HepG2 (cell line): ENCODE results near the gene LYPD6. TPM values are rescaled to one million over a fixed set of nuclear protein-coding genes. Genes with fewer than 3 reads are reported as not detected.

Source experiments
- ATAC-seq: fragments of 200-7000 bp; cut with Tn5 transposase; 3 replicates; pipeline ENCODE4 v1.9.1; 2020; ENCODE audit warnings: mild to moderate bottlenecking, moderate library complexity
- BruUV-seq: library from RNA; stranded (reverse); fragments of 400-500 nt; replicated peaks from 2 replicates; lab custom pipeline; 2021; lab: Mats Ljungman, UMichigan
- CTCF ChIA-PET: fragments of 300-600 bp; formaldehyde crosslinking; extraction: SDS; loops from one replicate; lab custom pipeline; 2021; ENCODE audit warnings: low total read pairs, inconsistent platforms, low intra/inter-chr PET ratio; lab: Yijun Ruan, JAX
- POLR2A ChIA-PET: fragments of 350-600 bp; sonication (Branson Sonifier 250); formaldehyde crosslinking; loops from one replicate; lab custom pipeline; 2020; ENCODE audit warnings: antibody characterized with exemption, inconsistent platforms; lab: Yijun Ruan, JAX
- DNase-seq: peaks from one replicate; pipeline ENCODE4 v3.0.0-alpha.2; 2015; ENCODE audit warnings: low spot score
- FAIRE-seq: peaks from 3 replicates; lab custom pipeline; 2011; peaks lifted over from hg19 to GRCh38; lab: Jason Lieb, UNC
- H2AFZ ChIP-seq: one replicate; pipeline ENCODE4 v1.6.1; 2011; ENCODE audit warnings: low read length, inconsistent platforms
- H3K27ac ChIP-seq: fragments of 300-600 bp; 3 replicates; pipeline ENCODE4 v1.8.0; 2011; ENCODE audit warnings: mixed run types, mild to moderate bottlenecking, mixed read lengths, low read length, inconsistent platforms; ENCODE audit not compliant: insufficient read depth; ENCODE audit errors: extremely low read length
- H3K27me3 ChIP-seq, 2 experiments: fragments of 200-600 bp in 1 of 2; 2 replicates in 1 of 2; 3 replicates in 1 of 2; pipeline versions ENCODE4 v1.6.0 to v1.8.0; 2011; ENCODE audit warnings: low read length in 2 of 2, mild to moderate bottlenecking in 2 of 2, moderate library complexity in 2 of 2, inconsistent platforms in 1 of 2; ENCODE audit not compliant: insufficient read depth in 2 of 2, control insufficient read depth in 1 of 2
- H3K36me3 ChIP-seq, 2 experiments: fragments of 200-600 bp in 1 of 2; replicated peaks in 1 of 2; 2 replicates in 1 of 2; 3 replicates in 1 of 2; pipeline versions ENCODE4 v1.5.1 to v1.8.0; 2011; ENCODE audit warnings: low read length in 2 of 2, inconsistent platforms in 1 of 2; ENCODE audit not compliant: insufficient read depth in 2 of 2, control insufficient read depth in 1 of 2
- H3K4me1 ChIP-seq: 2 replicates; pipeline ENCODE4 v1.5.1; 2012; ENCODE audit warnings: low read length, inconsistent platforms; ENCODE audit not compliant: insufficient read depth
- H3K4me2 ChIP-seq: 2 replicates; pipeline ENCODE4 v1.6.0; 2011; ENCODE audit warnings: low read depth, low read length, inconsistent platforms
- H3K4me3 ChIP-seq, 3 experiments: fragments of 200-600 bp in 1 of 3; sonication (generic), shearing (Covaris generic) in 1 of 3; replicated peaks in 1 of 3; 2 replicates each; pipeline ENCODE4 v1.5.1; 2011 to 2016; ENCODE audit warnings: low read length in 3 of 3, inconsistent platforms in 2 of 3, low read depth in 2 of 3, mild to moderate bottlenecking in 2 of 3, control low read depth in 1 of 3, mixed read lengths in 1 of 3; ENCODE audit not compliant: insufficient read depth in 1 of 3
- H3K79me2 ChIP-seq: one replicate; pipeline ENCODE4 v1.6.1; 2011; ENCODE audit warnings: low read length, inconsistent platforms; ENCODE audit not compliant: insufficient read depth
- H3K9ac ChIP-seq: 2 replicates; pipeline ENCODE4 v1.6.0; 2011; ENCODE audit warnings: mild to moderate bottlenecking, low read depth, low read length, inconsistent platforms; ENCODE audit not compliant: insufficient read depth
- H3K9me3 ChIP-seq: 2 replicates; pipeline ENCODE4 v1.5.1; 2012; ENCODE audit warnings: mild to moderate bottlenecking, low read length
- H4K20me1 ChIP-seq: 2 replicates; pipeline ENCODE4 v1.6.0; 2011; ENCODE audit warnings: inconsistent platforms, mild to moderate bottlenecking, low read length, moderate library complexity; ENCODE audit not compliant: insufficient read depth
- MAFF ChIP-seq: IDR thresholded peaks from 2 replicates; pipeline ENCODE4 v1.6.1; 2011; ENCODE audit warnings: low read depth, low read length, improper control_type of control experiment
- NFE2 ChIP-seq: sonication (generic); formaldehyde crosslinking; IDR thresholded peaks from 2 replicates; pipeline ENCODE4 v1.4.0; 2020; ENCODE audit warnings: missing genetic modification reagents
- NFE2L1 ChIP-seq: sonication (generic); formaldehyde crosslinking; IDR thresholded peaks from 2 replicates; pipeline ENCODE4 v1.4.0; 2020; ENCODE audit warnings: missing genetic modification reagents, mild to moderate bottlenecking, borderline replicate concordance
- PAF1 ChIP-seq: IDR thresholded peaks from 2 replicates; pipeline ENCODE4 v1.6.1; 2016; ENCODE audit warnings: missing genetic modification reagents, missing compliant biosample characterization
- POGZ ChIP-seq: sonication (generic); formaldehyde crosslinking; IDR thresholded peaks from 2 replicates; pipeline ENCODE4 v1.4.0; 2020; ENCODE audit warnings: mild to moderate bottlenecking, missing genetic modification reagents
- TEAD3 ChIP-seq: optimal IDR thresholded peaks from 2 replicates; pipeline ENCODE3; 2016; ENCODE audit warnings: borderline replicate concordance
- WIZ ChIP-seq: sonication (generic); formaldehyde crosslinking; IDR thresholded peaks from 2 replicates; pipeline ENCODE4 v1.5.1; 2020; ENCODE audit warnings: mild to moderate bottlenecking, missing genetic modification reagents
- ZNF282 ChIP-seq: fragments of 450-650 bp; IDR thresholded peaks from 2 replicates; pipeline ENCODE4 v1.6.1; 2018; ENCODE audit not compliant: partially characterized antibody
- ZNF34 ChIP-seq: sonication (generic); formaldehyde crosslinking; IDR thresholded peaks from 2 replicates; pipeline ENCODE4 v1.4.0; 2020; ENCODE audit warnings: mild to moderate bottlenecking, missing genetic modification reagents, borderline replicate concordance
- ZNF446 ChIP-seq: sonication (generic); formaldehyde crosslinking; IDR thresholded peaks from 2 replicates; pipeline ENCODE4 v1.5.0; 2020; ENCODE audit warnings: mild to moderate bottlenecking, missing genetic modification reagents
- ZNF737 ChIP-seq: sonication (generic); formaldehyde crosslinking; IDR thresholded peaks from 2 replicates; pipeline ENCODE4 v1.5.0; 2020; ENCODE audit warnings: missing genetic modification reagents, mild to moderate bottlenecking, borderline replicate concordance
- WGBS: methylation state at CpG from one replicate; pipeline ENCODE4 v1.1.6; 2017; ENCODE audit warnings: low lambda C conversion rate; 5-methylcytosine and 5-hydroxymethylcytosine counted together
- in situ Hi-C: cut with HindIII; loops from 2 replicates; pipeline ENCODE4 v1.10.0; 2017; ENCODE audit warnings: low pct_unique_long_range_greater_than_20kb; ENCODE audit not compliant: extremely low pct_ligation_motif_present
- intact Hi-C: fragments of 100-400 bp; cut with micrococcal nuclease; formaldehyde crosslinking; loops from one replicate; pipeline ENCODE4 v1.10.0; 2022; ENCODE audit not compliant: unreplicated experiment
- polyA plus RNA-seq, 8 experiments: library from polyadenylated mRNA; depleted of rRNA in 3 of 8; stranded (reverse) in 7 of 8; unstranded in 1 of 8; fragments of >200 nt; fragmentation: Illumina TruSeq in 4 of 8; extraction: Trizol in 4 of 8; gene quantifications; 2 replicates each; pipeline versions ENCODE4 v1.2.1 to v1.2.3, GENCODE V29; 2011 to 2016; ENCODE audit warnings: low read depth in 4 of 8, missing spikeins in 1 of 8, mixed read lengths in 1 of 8; ENCODE audit not compliant: insufficient read depth in 1 of 8
- total RNA-seq, 5 experiments: library from RNA; depleted of rRNA; stranded (reverse); fragments of >200 nt; fragmentation: Illumina TruSeq; extraction: Trizol; gene quantifications; 2 replicates each; pipeline ENCODE4 v1.2.3, GENCODE V29; 2016; ENCODE audit warnings: low read depth in 1 of 5
- TF ChIP-seq, protein P1 (sequence below): sonication (generic); formaldehyde crosslinking; conservative IDR thresholded peaks from 2 replicates; pipeline ENCODE4 v1.4.0; 2020; ENCODE audit warnings: missing genetic modification reagents
- TF ChIP-seq, protein P2 (sequence below): sonication (generic); formaldehyde crosslinking; IDR thresholded peaks from 2 replicates; pipeline ENCODE4 v1.4.0; 2020; ENCODE audit warnings: missing genetic modification reagents
- TF ChIP-seq, protein P3 (sequence below): IDR thresholded peaks from 2 replicates; pipeline ENCODE4 v1.6.1; 2016; ENCODE audit warnings: low read depth, control low read depth

LYPD6 gene
- total and polyA plus RNA-seq, 2 of the 13 experiments (the other 11 are each of a cell fraction or from before 2014, with no cell fraction given), result 0.01 to 0.07 TPM

DNA sequence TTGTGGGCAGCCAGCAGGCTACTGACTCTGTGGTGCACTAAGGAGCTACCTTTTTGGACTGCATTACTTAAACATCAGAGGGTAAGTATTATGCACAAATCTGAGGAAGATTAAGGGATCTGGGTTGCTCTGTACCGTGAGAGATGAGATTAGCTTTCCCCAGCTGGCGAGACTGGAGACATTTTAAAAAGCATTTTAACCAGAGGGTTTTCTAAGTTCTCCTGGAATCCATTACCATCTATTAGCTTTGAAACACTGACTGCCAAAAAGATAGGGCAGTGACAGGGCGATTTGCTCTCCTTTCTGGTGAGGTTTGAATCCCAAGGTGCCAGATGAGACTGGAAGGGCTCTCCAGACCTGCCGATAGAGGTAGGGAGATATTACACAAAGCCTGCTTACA, 63.2 kb downstream of the LYPD6 start:
- Histone ChIP-seq H3K27me3 (no peaks in the 10 kb centered on the region), H3K4me2 (no peak overlapping the region), H3K4me3 (no peak overlapping the region), H3K27ac (no peak overlapping the region), H4K20me1 (no peaks in the 10 kb centered on the region), H3K9me3 (no peaks in the 10 kb centered on the region), H2AFZ (no peak overlapping the region), H3K4me1 (no peaks in the 10 kb centered on the region), H3K9ac (no peak overlapping the region), H3K79me2 (no peaks in the 10 kb centered on the region), H3K36me3 (no peaks in the 10 kb centered on the region)
- no peak for TF ChIP-seq ZNF737 (CRISPR knock-in tag)
- TF ChIP-seq ZNF34 (CRISPR knock-in tag), result no peak
- no peak for TF ChIP-seq PAF1 (CRISPR knock-in tag)
- no peak for TF ChIP-seq MAFF
- TF ChIP-seq, protein P1, sequence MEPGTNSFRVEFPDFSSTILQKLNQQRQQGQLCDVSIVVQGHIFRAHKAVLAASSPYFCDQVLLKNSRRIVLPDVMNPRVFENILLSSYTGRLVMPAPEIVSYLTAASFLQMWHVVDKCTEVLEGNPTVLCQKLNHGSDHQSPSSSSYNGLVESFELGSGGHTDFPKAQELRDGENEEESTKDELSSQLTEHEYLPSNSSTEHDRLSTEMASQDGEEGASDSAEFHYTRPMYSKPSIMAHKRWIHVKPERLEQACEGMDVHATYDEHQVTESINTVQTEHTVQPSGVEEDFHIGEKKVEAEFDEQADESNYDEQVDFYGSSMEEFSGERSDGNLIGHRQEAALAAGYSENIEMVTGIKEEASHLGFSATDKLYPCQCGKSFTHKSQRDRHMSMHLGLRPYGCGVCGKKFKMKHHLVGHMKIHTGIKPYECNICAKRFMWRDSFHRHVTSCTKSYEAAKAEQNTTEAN (CRISPR knock-in tag), result no peak
- TF ChIP-seq, protein P2, sequence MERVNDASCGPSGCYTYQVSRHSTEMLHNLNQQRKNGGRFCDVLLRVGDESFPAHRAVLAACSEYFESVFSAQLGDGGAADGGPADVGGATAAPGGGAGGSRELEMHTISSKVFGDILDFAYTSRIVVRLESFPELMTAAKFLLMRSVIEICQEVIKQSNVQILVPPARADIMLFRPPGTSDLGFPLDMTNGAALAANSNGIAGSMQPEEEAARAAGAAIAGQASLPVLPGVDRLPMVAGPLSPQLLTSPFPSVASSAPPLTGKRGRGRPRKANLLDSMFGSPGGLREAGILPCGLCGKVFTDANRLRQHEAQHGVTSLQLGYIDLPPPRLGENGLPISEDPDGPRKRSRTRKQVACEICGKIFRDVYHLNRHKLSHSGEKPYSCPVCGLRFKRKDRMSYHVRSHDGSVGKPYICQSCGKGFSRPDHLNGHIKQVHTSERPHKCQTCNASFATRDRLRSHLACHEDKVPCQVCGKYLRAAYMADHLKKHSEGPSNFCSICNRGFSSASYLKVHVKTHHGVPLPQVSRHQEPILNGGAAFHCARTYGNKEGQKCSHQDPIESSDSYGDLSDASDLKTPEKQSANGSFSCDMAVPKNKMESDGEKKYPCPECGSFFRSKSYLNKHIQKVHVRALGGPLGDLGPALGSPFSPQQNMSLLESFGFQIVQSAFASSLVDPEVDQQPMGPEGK (CRISPR knock-in tag), result no peak
- TF ChIP-seq ZNF282, result no peak
- no peak for TF ChIP-seq POGZ (CRISPR knock-in tag)
- TF ChIP-seq, protein P3, sequence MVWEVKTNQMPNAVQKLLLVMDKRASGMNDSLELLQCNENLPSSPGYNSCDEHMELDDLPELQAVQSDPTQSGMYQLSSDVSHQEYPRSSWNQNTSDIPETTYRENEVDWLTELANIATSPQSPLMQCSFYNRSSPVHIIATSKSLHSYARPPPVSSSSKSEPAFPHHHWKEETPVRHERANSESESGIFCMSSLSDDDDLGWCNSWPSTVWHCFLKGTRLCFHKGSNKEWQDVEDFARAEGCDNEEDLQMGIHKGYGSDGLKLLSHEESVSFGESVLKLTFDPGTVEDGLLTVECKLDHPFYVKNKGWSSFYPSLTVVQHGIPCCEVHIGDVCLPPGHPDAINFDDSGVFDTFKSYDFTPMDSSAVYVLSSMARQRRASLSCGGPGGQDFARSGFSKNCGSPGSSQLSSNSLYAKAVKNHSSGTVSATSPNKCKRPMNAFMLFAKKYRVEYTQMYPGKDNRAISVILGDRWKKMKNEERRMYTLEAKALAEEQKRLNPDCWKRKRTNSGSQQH, result no peak
- no peak for TF ChIP-seq TEAD3
- no peak for TF ChIP-seq ZNF446 (CRISPR knock-in tag)
- no peak for TF ChIP-seq NFE2 (CRISPR knock-in tag)
- no peak for TF ChIP-seq WIZ
- no peak for TF ChIP-seq NFE2L1 (CRISPR knock-in tag)
- ChIA-PET CTCF (no interaction called here), POLR2A (no interaction called here)
- FAIRE-seq, result no peak
- in situ Hi-C loops, result no loop called here
- BruUV-seq, result no TSS peak
- intact Hi-C loops, result no loop called here
- DNase-seq, result no peak
- ATAC-seq, result no peak
- 36% methylated on average over 4 of the region's 4 CpGs for WGBS
